Stimulated activated naive CD8-positive, alpha-beta T cell treated with anti-CD3 and anti-CD28 coated beads, Interleukin-15, Interleukin-2, amounts not matched to agents 100 U/mL and 50 U/mL, for 24 hours (primary cell): ENCODE results near the gene RUVBL1.
A peak's percentile ranks its signal among the peaks of the same experiment; 100 is the strongest.

Experiments used
- ATAC-seq: fragments of 150-1000 bp; cut with Tn5 transposase; one replicate; pipeline ENCODE4 v1.10.0; 2021
- DNase-seq: peaks from one replicate; pipeline ENCODE4 v3.0.0; 2021

RUVBL1 gene

DNA sequence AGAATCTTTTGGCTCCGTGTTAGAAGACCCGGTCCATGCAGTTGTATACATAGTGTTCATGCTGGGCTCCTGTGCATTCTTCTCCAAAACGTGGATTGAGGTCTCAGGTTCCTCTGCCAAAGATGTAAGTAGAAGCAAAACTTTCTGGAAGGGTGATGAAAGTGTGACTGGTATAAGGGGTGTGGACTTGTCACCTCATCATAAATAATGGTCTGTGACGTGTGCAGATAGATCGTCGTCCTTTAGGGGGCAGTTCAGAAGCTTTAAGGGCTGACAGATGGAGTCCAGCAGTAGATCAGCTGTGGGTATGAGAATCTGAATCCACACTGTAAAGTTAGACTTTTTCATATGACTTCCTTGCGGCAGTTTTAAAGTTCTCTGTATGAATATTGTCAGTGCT lies 56.1 kb downstream of the RUVBL1 start:
- DNase-seq = no peak
- ATAC-seq = no peak

GRCh38 chr3:128066676-128067075 lies 56.9 kb downstream of the RUVBL1 start:
- ATAC-seq = no peak
- DNase-seq = no peak

- no peak for DNase-seq
- no peak for ATAC-seq
These were observed 57.5 kb downstream of the RUVBL1 start for GRCh38 chr3:128066114-128066513.

DNA sequence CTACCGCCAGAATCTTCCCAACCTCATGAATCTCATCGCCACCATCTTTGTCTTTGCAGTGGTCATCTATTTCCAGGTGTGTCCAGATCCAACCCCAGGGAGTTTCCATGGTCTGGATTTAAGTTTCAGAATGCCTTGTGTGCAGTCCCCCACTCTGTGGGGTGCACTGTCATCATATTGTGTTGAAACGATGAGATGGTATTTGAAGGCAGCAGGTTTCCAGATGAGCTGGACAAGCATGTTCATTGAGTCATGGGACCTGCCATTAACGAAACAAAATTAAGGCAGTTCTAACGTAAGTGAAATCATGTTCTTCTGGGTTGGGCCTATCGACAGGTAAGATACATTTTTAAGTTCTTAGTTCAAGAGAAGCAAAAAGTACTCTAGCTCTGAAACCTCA lies 58.6 kb downstream of the RUVBL1 start:
- no peak for ATAC-seq
- no peak for DNase-seq

DNA sequence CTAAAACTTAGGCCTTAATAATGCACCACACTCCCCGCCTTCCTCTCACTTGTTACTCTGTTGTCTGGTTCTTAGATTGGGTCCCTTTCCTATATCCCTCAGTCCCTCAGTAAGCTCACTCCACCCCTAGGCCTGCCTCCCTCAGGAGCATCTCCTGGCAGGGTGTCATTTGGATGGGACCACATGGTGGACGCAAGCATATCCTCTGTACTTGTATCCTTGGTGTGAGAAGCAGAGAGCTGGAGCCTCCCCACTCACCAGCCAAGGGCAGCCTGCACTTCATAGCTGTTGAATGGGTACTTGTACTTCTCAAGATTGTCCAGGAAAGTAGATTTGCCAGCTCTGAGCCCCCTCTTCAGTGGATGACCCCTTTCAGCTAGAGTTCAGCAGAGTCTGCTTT lies 59.7 kb downstream of the RUVBL1 start:
- ATAC-seq (no peak), DNase-seq (no peak)

DNA sequence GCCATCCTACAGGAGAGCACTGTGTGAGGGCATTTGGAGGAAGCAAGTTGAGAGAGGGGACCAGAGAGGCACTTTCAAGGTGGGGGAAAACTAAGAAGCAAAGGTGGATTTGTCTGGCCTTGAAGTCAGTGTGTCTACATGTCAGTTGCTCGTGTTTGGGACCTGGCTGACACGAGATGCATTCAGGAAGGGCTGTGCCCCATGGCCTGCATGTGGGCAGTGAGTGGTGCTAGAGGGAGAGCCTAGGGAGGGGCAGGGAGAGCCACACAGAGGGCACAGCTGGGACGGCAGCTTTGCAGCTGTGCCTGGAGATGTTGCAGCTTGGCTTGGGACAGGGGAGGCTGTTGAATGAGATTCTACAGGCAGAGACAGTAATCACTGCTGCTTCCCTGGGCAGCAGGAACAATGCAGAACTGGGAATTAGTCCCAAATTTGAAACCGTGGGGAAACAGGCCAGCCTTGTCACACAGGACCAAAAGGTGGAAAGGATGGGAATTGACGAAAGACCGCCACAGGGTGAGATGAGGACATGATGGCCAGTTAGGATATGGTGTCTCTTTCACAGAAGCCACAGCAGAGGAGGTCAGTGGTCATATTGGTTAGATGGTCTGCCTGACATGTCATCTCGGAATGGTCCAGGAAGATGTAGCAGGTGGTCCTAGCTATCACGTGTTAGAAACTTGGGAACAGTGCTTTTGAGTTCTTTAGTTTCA lies 61.4 kb downstream of the RUVBL1 start:
- ATAC-seq = no peak

DNA sequence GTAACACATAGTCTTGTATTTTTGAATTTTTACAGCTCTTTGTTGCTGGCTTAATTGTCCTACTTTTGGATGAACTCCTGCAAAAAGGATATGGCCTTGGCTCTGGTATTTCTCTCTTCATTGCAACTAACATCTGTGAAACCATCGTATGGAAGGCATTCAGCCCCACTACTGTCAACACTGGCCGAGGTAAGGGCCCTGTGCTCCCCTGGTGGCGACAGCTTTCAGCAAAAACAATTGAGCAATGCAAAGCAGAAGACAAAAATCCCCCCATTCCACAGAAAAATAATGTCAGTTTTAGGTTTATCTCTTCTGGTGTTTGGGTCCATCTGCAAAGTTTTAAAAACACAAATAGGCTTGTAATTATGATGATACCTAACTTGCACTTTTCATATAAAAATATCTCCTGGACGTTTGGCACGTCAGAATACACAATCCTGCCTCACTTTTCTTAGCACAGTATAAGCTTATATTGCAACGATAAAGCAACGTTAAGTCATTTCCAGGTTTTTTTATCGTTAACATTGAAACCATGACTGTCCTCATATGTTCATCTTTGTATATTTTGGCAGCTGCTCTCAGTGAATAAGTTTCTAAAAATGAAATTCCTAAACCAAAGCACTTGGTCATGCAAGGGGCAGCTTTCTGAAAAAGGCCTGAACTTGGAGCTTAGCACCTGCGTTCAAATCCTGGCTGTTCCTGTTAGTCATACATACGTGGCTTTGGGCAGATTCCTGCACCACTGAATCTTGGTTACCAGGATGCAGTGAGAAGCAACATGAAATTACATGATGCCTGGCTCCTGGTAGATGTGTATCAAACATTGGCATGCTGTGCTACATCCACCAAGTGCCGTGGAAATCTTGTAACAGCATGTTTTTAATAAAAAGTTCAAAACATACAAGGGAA lies 62.9 kb downstream of the RUVBL1 start:
- ATAC-seq = no peak
- DNase-seq = no peak

More for the DNA sequence above, 61.4 kb downstream of the RUVBL1 start:
- DNase-seq = no peak

DNA sequence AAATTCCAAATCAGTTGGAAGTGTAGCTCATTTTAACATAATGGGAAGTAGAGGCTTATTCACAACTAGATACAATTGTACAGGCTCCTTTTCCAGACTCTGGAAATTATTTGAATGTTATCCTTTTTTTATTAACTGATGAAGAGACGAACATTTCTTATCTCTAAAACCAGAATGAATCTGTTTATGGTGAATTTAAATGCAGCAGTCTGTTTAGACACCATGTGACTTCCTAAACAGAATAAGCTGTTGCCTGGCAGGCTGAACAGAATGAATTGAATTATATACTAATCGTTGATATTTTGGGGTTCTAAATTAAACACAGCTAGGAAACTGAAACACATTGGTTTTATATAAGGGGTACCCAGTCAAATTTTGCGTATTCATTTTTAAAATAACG lies 67.4 kb downstream of the RUVBL1 start:
- DNase-seq (no peak), ATAC-seq (no peak)

DNA sequence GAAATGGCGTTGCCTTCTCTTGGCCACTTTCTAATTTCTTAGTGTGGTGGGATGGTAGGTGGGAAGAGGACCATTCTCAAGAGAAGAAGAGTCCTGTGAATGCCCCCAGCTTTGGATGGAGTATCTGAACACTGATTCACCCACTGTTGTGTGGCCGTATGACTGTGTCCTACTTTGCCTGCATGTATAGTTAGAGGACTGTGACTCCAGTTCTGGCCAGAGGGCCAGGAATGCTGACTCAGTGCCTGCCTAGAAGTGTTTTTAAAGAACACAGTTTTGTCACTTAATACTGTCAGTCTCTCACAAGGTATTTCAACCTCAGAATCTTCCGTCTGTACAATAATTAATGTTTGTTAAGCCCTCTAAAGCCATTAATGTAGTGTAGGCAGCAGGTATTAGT lies 69.2 kb downstream of the RUVBL1 start:
- ATAC-seq = no peak

DNA sequence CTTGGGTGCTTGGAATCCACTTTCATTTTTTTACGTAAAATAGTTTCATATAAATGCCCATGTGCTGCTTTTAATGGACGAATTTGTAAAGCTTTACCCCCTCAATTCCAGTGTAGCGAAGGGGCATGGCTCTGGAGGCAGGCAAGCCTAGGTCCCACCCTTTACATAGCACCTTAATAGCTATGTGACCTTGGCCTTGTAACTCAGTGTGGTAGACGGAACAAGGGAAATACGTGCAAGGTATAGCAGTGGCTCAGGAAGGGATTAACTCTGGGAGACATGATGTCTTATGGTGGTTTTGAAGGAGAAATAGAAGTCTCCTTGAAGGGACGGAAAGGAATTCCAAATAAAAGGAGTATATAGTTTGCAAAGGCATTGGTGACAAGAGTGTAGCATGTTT lies 70.0 kb downstream of the RUVBL1 start:
- DNase-seq = no peak
- ATAC-seq = no peak

More for the DNA sequence above, 69.2 kb downstream of the RUVBL1 start:
- no peak for DNase-seq

DNA sequence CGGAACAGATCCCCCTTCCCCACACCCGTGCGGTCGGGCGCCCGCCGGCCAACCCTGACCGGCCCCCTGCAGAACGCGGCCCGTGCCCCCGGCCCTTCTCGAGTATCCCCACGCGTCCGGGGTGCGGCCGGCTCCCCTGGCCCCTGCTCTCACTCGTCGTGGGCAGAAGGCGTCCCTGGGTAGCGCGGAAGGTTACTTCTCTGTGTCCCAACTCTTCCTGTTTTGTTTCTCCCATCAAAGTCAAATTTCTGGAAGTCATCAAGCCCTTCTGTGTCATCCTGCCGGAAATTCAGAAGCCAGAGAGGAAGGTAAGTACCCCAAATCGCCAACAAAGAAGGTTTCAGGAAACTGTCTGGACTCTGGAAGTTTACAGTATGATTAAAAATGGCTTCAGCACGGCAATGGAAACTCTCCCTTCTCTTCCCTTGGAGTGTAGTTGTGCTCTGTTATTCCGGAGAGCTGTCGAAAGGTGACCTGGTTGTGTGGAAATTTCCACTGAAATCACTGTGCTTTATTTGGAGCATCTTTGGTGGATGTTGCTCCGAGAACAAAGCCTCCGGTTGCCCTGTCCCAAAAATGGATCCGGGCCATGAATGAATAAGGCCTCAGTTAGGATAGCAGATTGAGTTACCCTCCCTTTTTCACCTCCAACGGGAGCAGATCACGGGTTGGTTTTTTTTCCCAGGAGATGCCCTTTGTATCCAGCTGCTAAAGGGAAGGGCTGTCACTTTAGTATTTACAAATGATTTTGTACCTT lies 70.8 kb downstream of the RUVBL1 start:
- DNase-seq (no peak), ATAC-seq (no peak)

- ATAC-seq (peak; percentile 97), DNase-seq (peak; percentile 97)
These were observed 71.6 kb downstream of the RUVBL1 start, which contains the start of gene SEC61A1 for GRCh38 chr3:128051837-128052594. SEC61A1 (plus strand) TSS chr3:128052437; CDS start chr3:128052553, 116 bp downstream.

DNA sequence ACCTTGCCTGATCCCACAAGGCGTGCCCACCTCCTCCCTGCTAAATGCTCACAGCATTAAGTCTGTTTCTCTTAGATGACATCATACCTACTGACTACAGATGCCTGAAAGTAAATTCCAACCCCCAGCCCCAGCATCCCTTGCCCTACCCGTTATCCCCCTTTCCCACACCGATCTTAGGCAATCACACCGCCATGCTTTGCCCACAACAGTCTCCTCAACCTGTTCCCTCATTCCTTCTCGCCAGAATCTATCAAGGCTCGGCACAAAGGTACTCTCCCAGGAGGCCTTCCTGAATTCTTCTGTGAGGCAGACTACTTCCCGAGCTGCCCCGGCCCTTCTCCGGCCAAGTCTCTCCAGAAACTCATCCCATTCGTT lies 72.2 kb downstream of the RUVBL1 start:
- no peak for ATAC-seq
- DNase-seq = no peak

GRCh38 chr3:128050597-128050996 lies 73.0 kb downstream of the RUVBL1 start:
- no peak for DNase-seq

DNA sequence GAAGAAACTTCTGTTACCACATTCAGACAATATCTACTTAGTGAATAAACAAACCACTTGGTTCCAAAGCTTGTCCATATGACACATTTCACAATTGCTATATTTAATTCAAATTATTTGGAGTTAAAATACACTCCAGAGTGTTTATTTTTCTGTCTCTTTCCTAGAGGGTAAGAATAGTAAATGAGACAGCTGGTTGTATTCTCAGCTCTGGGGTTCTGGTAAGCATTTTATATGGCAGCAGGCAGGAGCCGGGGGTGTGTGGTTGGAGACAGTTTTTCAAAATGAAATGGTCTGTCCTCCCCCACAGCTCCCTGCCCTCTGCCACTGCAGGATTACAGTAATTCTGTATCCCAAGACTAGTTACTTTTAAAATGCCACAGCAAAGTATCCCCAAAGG lies 82.3 kb downstream of the RUVBL1 start:
- DNase-seq (no peak), ATAC-seq (no peak)

More at GRCh38 chr3:128050597-128050996, 73.0 kb downstream of the RUVBL1 start:
- ATAC-seq = no peak

GRCh38 chr3:128040660-128041059 lies 83.0 kb downstream of the RUVBL1 start:
- no peak for ATAC-seq
- DNase-seq = no peak

DNA sequence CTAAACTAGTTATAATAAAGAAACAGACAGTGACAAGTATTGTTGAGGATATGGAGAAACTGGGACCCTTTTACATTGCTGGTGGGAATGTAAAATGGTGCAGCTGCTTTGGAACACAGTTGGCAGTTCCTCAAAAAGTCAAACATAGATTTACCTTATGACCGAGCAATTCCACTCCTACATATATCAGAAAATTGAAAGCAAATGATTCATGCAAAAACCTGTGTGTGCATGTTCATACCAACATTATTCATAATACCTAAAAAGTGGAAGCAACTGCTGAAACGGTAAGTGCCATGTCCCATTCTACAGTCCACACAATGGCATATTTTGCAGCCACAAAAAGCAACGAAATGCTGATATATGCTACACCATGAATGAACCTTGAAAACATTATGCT lies 83.6 kb downstream of the RUVBL1 start:
- DNase-seq (no peak), ATAC-seq (no peak)

DNA sequence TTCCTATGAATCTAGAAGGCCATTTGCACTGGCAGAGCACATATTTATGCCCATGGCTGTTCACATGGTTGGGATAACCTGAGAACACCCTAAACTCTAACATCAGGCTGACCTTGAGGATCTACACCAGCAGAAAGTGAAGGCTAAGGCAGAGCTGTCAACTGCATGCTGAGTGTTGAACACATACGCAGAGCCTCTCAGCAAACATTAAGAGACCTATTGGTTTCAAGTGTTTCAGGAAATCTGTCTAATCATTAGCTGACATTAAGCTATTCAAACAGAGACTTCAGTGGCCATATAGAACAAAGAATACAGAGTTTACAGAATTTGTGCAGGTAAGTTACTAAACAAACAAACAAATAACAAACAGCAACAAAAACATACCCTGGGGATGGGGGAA lies 87.5 kb downstream of the RUVBL1 start:
- no peak for ATAC-seq
- DNase-seq = no peak

DNA sequence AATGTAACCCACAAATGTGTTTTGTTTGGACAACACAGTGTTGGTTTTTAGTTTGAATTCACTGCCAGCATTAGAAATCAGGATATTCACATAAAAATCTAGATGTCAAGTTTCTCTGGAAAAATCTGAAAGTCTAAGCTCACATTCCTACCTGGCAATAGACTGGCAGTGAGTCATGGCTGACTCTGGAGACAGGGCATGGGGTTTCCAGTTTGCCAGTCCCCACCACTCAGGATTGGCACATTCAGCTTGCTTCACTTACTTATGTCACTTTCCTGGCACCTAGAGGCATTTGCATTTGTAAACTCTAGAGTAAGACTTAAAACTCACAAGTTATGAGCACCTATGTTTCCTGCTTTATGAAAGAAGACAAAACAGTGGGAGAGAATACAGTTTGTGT lies 90.5 kb downstream of the RUVBL1 start:
- DNase-seq (no peak), ATAC-seq (no peak)
